Natural killer cell treated with Interleukin-12 subunit alpha and Interleukin-12 subunit beta and Interleukin-15 and Interleukin-18, amount 100 ng/mL, for 72 hours (primary cell): ENCODE data around the gene SWI5. TPM values are rescaled to one million over a fixed set of nuclear protein-coding genes. Genes with fewer than 3 reads are reported as not detected.
A peak's percentile ranks its signal among the peaks of the same experiment; 100 is the strongest.

ENCODE experiments used
- ATAC-seq, 2 donors: fragments of 150-1000 bp; cut with Tn5 transposase in 1 of 2; sonication (Bioruptor Pico), chemical (Tn5 transposase) in 1 of 2; 2 replicates each; pipeline ENCODE4 v1.10.0; 2021
- DNase-seq: peaks from one replicate; pipeline ENCODE4 v3.0.0; 2022; ENCODE audit warnings: low spot score
- H3K27ac Mint-ChIP-seq, 2 donors: 1 replicate in 1 of 2; 2 replicates in 1 of 2; pipeline ENCODE4 v1.8.0; 2022; ENCODE audit warnings: mixed read lengths in 2 of 2, mild to moderate bottlenecking in 1 of 2, moderate library complexity in 1 of 2
- H3K27me3 Mint-ChIP-seq, 2 donors: 1 replicate in 1 of 2; 2 replicates in 1 of 2; pipeline ENCODE4 v1.8.0; 2022; ENCODE audit warnings: mixed read lengths in 2 of 2
- H3K36me3 Mint-ChIP-seq: one replicate; pipeline ENCODE4 v1.8.0; 2022; ENCODE audit warnings: mixed read lengths
- H3K4me1 Mint-ChIP-seq, 2 donors: 1 replicate in 1 of 2; 2 replicates in 1 of 2; pipeline ENCODE4 v1.8.0; 2022; ENCODE audit warnings: low read depth in 2 of 2, mixed read lengths in 2 of 2, mild to moderate bottlenecking in 1 of 2
- H3K4me3 Mint-ChIP-seq: one replicate; pipeline ENCODE4 v1.8.0; 2022; ENCODE audit warnings: mixed read lengths
- H3K9me3 Mint-ChIP-seq: 2 replicates; pipeline ENCODE4 v1.8.0; 2022; ENCODE audit warnings: mixed read lengths
- total RNA-seq, 2 donors: library from RNA; stranded (reverse); gene quantifications; one replicate each; pipeline ENCODE4 v1.2.3, GENCODE V29; 2022

SWI5 gene
- total RNA-seq, 2 donors from 2014 or later, result 7.5 to 20.4 TPM

DNA sequence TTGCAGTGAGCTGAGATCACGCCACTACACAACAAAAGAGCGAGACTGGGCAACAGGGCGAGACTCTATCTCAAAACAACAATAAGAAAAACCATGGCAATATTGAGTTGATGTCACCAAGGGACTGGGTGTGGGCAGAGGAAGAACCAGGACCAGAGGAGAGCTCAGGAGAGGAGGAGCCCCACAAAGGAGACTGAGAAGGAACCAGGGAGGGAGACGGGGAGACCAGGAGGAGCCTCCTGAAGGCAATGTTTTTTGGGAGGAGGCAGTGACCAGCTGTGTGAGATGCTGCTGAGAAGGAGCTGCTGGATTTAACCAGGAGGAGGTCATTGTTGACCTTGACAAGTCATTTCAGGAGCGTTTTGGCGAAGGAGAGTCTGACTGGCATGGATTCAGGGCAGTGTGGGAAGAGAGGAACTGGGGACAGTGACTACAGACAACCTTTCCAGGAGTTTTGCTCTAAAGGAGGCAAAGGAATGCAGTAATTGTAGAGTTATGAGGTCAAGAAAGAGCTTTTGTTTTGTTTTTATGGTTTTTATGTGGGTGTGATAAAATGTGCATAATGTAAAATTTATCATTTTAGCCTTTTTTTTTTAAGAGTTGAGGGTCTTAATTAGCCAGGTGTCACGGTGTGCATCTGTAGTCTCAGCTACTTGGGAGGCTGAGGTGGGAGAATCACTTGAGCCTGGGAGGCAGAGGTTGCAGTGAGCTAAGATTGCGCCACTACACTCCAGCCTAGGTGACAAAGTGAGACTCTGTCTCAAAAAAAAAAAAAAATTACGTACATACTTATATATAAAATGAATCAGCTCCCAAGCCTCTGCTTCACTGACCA lies 28.3 kb downstream of the SWI5 start:
- ATAC-seq (no peak), DNase-seq (no peak)
- Mint-ChIP-seq H3K4me3 (no peak overlapping the region), H3K27me3 (no peaks in the 10 kb centered on the region), H3K36me3 (no peaks in the 10 kb centered on the region), H3K9me3 (no peaks in the 10 kb centered on the region), H3K4me1 (no peaks in the 10 kb centered on the region), H3K27ac (no peak overlapping the region)

DNA sequence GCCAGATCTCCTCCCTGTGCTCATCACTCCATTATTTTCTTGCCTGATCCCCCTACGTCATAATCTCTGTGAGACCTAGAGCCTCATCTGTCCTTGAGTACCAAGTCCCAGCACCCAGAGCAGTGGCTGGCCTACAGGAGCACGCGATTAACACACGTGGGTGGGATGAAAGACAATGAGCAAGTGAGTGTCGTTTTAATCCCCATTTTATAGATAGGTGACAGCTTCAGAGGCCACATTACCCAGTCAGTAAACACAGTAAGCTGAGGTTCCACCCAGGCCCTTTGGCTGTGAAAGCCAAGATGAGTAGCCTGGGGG lies 28.9 kb downstream of the SWI5 start:
- no peak for DNase-seq
- H3K27ac Mint-ChIP-seq, result no peak overlapping the region

GRCh38 chr9:128309551-128309950 lies 33.5 kb downstream of the SWI5 start:
- H3K27me3 Mint-ChIP-seq, result no peaks in the 10 kb centered on the region
- no peaks in the 10 kb centered on the region for H3K9me3 Mint-ChIP-seq
- no peak for ATAC-seq
- no peaks in the 10 kb centered on the region for H3K4me1 Mint-ChIP-seq
- H3K27ac Mint-ChIP-seq, result no peak overlapping the region
- H3K36me3 Mint-ChIP-seq, result no peaks in the 10 kb centered on the region
- DNase-seq, result no peak
- H3K4me3 Mint-ChIP-seq, result no peak overlapping the region

More for the DNA sequence above, 28.9 kb downstream of the SWI5 start:
- ATAC-seq, result no peak
- no peaks in the 10 kb centered on the region for H3K27me3 Mint-ChIP-seq
- H3K9me3 Mint-ChIP-seq, result no peaks in the 10 kb centered on the region
- H3K4me1 Mint-ChIP-seq, result no peaks in the 10 kb centered on the region
- H3K36me3 Mint-ChIP-seq, result no peaks in the 10 kb centered on the region
- H3K4me3 Mint-ChIP-seq, result no peak overlapping the region

- Mint-ChIP-seq H3K36me3 (no peaks in the 10 kb centered on the region), H3K27me3 (no peaks in the 10 kb centered on the region), H3K27ac (no peak overlapping the region), H3K4me1 (no peaks in the 10 kb centered on the region), H3K9me3 (no peaks in the 10 kb centered on the region), H3K4me3 (no peak overlapping the region)
- DNase-seq, result no peak
- ATAC-seq, result no peak
These were observed 34.4 kb downstream of the SWI5 start for GRCh38 chr9:128310461-128310860.

DNA sequence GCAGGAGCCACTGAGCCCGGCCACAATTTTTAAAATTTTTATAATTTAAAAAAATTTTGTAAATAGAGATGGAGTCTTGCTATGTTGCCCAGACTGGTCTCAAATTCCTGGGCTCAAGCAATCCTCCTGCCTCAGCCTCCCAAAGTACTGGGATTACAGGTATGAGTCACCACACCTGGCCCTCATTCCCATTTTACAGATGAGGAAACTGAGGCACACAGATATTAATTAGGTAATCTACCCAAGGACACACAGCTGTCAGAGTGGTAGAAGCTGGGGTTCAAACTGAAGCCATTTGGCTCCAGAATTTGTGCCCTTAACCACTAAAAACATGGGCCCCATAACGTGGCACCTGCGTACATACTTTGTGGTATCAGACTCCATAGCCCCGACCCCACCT lies 38.6 kb downstream of the SWI5 start:
- H3K27me3 Mint-ChIP-seq, result no peaks in the 10 kb centered on the region
- no peak overlapping the region for H3K4me3 Mint-ChIP-seq
- H3K36me3 Mint-ChIP-seq, result no peaks in the 10 kb centered on the region
- H3K27ac Mint-ChIP-seq, result no peak overlapping the region
- DNase-seq (no peak), ATAC-seq (no peak)
- no peaks in the 10 kb centered on the region for H3K9me3 Mint-ChIP-seq
- H3K4me1 Mint-ChIP-seq, result no peaks in the 10 kb centered on the region

DNA sequence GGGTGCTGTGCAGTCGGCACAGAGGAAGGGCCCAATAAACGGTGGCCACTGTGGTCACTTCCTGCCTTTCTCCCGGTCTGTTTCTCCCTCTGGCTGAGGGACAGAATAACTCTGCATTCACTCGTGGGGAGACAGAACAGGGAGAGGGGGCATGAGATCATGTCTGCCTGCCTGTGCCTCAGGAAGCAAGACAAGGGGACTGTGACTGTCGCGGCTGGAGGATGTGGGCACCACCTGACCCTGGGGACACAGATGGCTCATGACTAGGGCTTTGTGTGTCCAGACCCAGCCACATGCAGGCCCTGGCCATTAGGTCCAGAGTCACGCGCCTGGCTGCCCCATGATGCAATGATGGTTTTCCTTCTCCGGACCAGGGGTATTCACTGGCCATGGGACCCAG lies 40.3 kb downstream of the SWI5 start:
- Mint-ChIP-seq H3K9me3 (no peaks in the 10 kb centered on the region), H3K4me3 (no peak overlapping the region), H3K36me3 (no peaks in the 10 kb centered on the region), H3K27ac (no peak overlapping the region), H3K4me1 (no peaks in the 10 kb centered on the region), H3K27me3 (no peaks in the 10 kb centered on the region)
- ATAC-seq, result no peak
- no peak for DNase-seq

DNA sequence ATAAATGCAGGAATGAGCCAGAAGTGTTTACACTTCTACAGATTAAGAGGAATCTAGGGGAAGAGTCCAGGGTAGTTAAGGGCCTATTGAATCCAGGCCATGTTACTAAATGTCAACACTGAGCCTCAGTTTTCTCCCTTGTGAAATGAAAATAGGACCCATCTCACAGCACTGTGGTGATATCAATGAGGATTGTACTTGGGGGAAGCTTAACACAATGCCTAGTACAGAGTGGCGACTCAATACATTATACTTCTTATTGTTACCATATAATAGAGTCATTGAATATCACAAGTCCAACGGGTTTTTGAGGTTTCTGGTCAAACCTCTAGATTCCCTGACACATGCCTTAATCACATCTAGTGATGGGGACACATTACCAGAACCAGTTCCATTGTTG lies 41.6 kb downstream of the SWI5 start:
- no peak overlapping the region for H3K27ac Mint-ChIP-seq
- no peaks in the 10 kb centered on the region for H3K9me3 Mint-ChIP-seq
- H3K4me3 Mint-ChIP-seq, result no peak overlapping the region
- no peaks in the 10 kb centered on the region for H3K36me3 Mint-ChIP-seq
- no peaks in the 10 kb centered on the region for H3K27me3 Mint-ChIP-seq
- DNase-seq, result no peak
- no peak for ATAC-seq
- H3K4me1 Mint-ChIP-seq, result peaks cover 4 to 7% of the 10 kb centered on the region in 2 donors

GRCh38 chr9:128321343-128321742 lies 45.3 kb downstream of the SWI5 start:
- no peak for DNase-seq
- Mint-ChIP-seq H3K4me1 (peaks cover 10 to 24% of the 10 kb centered on the region in 2 donors), H3K4me3 (peak overlapping the region; percentile 88), H3K36me3 (no peaks in the 10 kb centered on the region), H3K27ac (peak overlapping the region; percentile 89 to 96), H3K27me3 (no peaks in the 10 kb centered on the region), H3K9me3 (no peaks in the 10 kb centered on the region)
- ATAC-seq, result no peak

DNA sequence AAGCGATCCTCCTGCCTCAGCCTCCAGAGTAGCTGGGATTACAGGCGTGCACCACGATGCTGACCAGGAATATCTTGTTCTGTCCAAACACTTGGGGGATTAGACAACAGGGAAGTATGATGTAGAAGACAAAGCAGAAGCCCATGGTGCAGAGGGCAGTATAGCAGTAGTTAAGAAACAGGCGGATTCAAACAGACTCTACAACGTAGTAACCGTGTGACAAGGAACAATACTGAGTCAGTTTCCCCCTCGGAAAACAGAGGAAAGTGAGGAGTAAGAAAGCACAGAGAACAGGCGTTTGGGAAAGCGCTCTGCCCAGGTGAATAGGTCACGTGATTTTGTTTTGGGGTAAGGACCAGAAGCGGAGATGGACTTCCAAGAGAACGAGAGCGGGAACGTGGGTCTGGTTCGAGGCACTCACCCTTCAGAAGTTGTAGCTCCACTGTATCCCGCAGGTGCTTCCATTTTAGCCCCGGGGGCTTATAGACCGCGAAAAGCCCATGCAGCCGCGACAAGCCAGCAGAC lies 45.9 kb downstream of the SWI5 start:
- peak overlapping the region; percentile 89 to 96 for H3K27ac Mint-ChIP-seq
- no peaks in the 10 kb centered on the region for H3K36me3 Mint-ChIP-seq
- no peaks in the 10 kb centered on the region for H3K9me3 Mint-ChIP-seq
- no peak for DNase-seq
- peaks cover 10 to 24% of the 10 kb centered on the region in 2 donors for H3K4me1 Mint-ChIP-seq
- ATAC-seq, result peak in 1 of 2 donors; percentile 1
- peak overlapping the region; percentile 88 for H3K4me3 Mint-ChIP-seq
- no peaks in the 10 kb centered on the region for H3K27me3 Mint-ChIP-seq

DNA sequence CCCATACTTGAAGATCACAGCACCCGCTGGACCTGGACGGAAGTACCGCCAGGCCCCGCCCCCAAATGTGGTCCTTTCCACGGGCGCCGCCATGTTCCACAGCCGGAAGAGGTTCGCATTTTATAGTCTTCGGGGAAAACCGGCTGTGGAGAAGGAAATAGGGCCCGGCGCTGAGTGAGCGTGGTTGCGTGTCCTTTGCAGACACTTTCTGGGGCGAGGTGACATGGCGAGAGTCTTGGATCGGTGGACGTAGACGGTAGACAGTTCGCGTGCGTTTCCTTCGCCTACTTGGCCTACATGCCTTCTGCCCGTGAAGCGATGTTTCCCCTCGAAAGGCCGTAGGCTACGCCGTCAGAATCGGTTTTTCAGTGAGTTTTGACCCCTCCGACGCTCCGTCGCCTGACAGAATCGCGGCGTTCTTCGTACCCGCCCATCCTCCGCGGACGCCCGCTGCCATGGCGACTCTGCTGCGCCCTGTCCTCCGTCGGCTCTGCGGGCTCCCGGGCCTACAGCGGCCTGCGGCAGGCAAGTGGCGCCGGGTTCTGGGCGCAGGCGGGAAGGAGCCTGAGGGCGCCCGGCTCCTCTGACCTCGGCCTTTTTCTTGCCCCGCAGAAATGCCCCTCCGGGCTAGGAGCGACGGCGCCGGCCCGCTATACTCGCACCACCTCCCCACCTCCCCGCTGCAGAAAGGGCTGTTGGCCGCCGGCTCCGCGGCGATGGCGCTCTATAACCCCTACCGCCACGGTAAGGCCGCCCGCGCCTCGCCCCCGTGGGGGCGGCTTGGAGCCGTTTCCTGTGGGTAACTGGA lies 46.5 kb downstream of the SWI5 start, which contains the start of the genes COQ4 and TRUB2:
Gene COQ4 (plus strand): TSS at position 436 of the 808 bp plus-strand sequence. CDS start 20 bp downstream, at position 456.
Gene TRUB2 (minus strand): TSS at position 44 of the 808 bp plus-strand sequence. CDS start 39 bp downstream, at position 5.
- H3K27me3 Mint-ChIP-seq, result no peaks in the 10 kb centered on the region
- peak; percentile 91 to 95 for ATAC-seq
- H3K36me3 Mint-ChIP-seq, result no peaks in the 10 kb centered on the region
- peak within 1 kb of the TSS; percentile 89 to 96 for H3K27ac Mint-ChIP-seq
- peaks cover 10 to 24% of the 10 kb centered on the region in 2 donors for H3K4me1 Mint-ChIP-seq
- no peaks in the 10 kb centered on the region for H3K9me3 Mint-ChIP-seq
- peak; percentile 95 for DNase-seq
- H3K4me3 Mint-ChIP-seq, result peak within 1 kb of the TSS; percentile 88

DNA sequence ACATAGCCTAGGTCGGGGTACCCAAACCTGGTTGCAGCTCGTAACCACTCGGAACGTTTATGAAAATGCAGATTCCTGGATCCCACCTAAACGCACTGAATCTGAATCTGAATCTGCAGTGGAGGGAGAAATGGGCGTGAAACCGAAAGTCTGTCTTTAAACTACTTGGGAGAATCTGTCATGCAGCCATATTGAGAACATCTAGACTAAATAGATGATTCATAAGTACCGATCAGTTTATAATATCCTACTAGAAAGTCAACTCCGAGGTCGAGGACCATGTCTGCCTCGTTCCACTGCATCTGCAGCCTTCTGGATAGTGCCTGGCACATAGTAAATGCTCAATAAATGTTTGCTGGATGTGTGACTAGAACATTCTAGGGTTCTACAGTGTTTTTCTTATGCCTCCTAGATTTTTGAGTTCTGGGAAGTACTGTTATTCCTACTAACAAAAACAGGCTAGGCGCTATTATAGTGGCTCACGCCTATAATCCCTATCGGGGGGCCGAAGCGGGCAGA lies 47.2 kb downstream of the SWI5 start:
- no peak for DNase-seq
- ATAC-seq, result peak in 1 of 2 donors; percentile 7
- H3K36me3 Mint-ChIP-seq, result no peaks in the 10 kb centered on the region
- peak overlapping the region; percentile 89 to 96 for H3K27ac Mint-ChIP-seq
- H3K4me1 Mint-ChIP-seq, result peaks cover 10 to 24% of the 10 kb centered on the region in 2 donors
- no peaks in the 10 kb centered on the region for H3K27me3 Mint-ChIP-seq
- H3K9me3 Mint-ChIP-seq, result no peaks in the 10 kb centered on the region
- peak overlapping the region; percentile 88 for H3K4me3 Mint-ChIP-seq

GRCh38 chr9:128323791-128324190 lies 47.7 kb downstream of the SWI5 start:
- Mint-ChIP-seq H3K27ac (peak overlapping the region; percentile 89 to 96), H3K36me3 (no peaks in the 10 kb centered on the region), H3K9me3 (no peaks in the 10 kb centered on the region), H3K4me1 (peaks cover 10 to 24% of the 10 kb centered on the region in 2 donors), H3K27me3 (no peaks in the 10 kb centered on the region), H3K4me3 (peak overlapping the region; percentile 88)
- no peak for DNase-seq
- ATAC-seq, result no peak

- DNase-seq (no peak), ATAC-seq (no peak)
- H3K9me3 Mint-ChIP-seq, result no peaks in the 10 kb centered on the region
- H3K27ac Mint-ChIP-seq, result peak overlapping the region; percentile 89 to 96
- H3K36me3 Mint-ChIP-seq, result no peaks in the 10 kb centered on the region
- peak overlapping the region; percentile 88 for H3K4me3 Mint-ChIP-seq
- peaks cover 10 to 24% of the 10 kb centered on the region in 2 donors for H3K4me1 Mint-ChIP-seq
- H3K27me3 Mint-ChIP-seq, result no peaks in the 10 kb centered on the region
These were observed 48.3 kb downstream of the SWI5 start for GRCh38 chr9:128324401-128324800.
